Thyroid gland (tissue), 4 donors: ENCODE results near the gene SHISA7. TPM values are rescaled to one million over a fixed set of nuclear protein-coding genes. Genes with fewer than 3 reads are reported as not detected.

Experiments used
- DNase-seq, 2 donors: peaks; one replicate each; pipeline ENCODE4 v3.0.0-alpha.2; 2019
- H3K27ac ChIP-seq, 3 donors: fragments of 200-600 bp; sonication (generic); 1 replicate in 2 of 3; 2 replicates in 1 of 3; pipeline ENCODE4 v1.5.1; 2016 to 2019; ENCODE audit warnings: mild to moderate bottlenecking in 1 of 3, moderate library complexity in 1 of 3
- H3K27me3 ChIP-seq: fragments of 200-600 bp; sonication (generic); one replicate; pipeline ENCODE4 v1.5.1; 2019
- H3K36me3 ChIP-seq, 2 donors: fragments of 200-600 bp; sonication (generic); one replicate each; pipeline ENCODE4 v1.5.1; 2016 to 2019
- H3K4me1 ChIP-seq, 2 donors: fragments of 200-600 bp; sonication (generic); one replicate each; pipeline ENCODE4 v1.5.1; 2017 to 2019
- H3K4me3 ChIP-seq, 3 donors: fragments of 200-600 bp; sonication (generic); replicated peaks in 1 of 3; 1 replicate in 2 of 3; 2 replicates in 1 of 3; pipeline ENCODE4 v1.5.1; 2016; ENCODE audit warnings: mild to moderate bottlenecking in 1 of 3
- H3K9me3 ChIP-seq: fragments of 200-600 bp; sonication (generic); one replicate; pipeline ENCODE4 v1.5.1; 2017
- POLR2A ChIP-seq, 2 donors: fragments of 450-650 bp; IDR thresholded peaks; one replicate each; pipeline ENCODE4 v1.6.1; 2017; ENCODE audit warnings: antibody characterized with exemption in 2 of 2, mild to moderate bottlenecking in 2 of 2, moderate library complexity in 1 of 2
- whole genome bisulfite sequencing, 2 donors: methylation state at CpG; one replicate each; pipeline ENCODE4 v1.1.5; 2017; 5-methylcytosine and 5-hydroxymethylcytosine counted together
- intact Hi-C: fragments of 100-400 bp; cut with DNase I; formaldehyde crosslinking; loops from one replicate; pipeline ENCODE4 v1.15.1; 2023
- total RNA-seq, 4 donors: library from RNA; depleted of rRNA; stranded (reverse); fragments of >200 nt; gene quantifications; one replicate each; pipeline ENCODE4 v1.2.3, GENCODE V29; 2016
- TF ChIP-seq, protein P1 (sequence below), 6 experiments: fragments of 200-600 bp in 3 of 6; fragments of 450-650 bp in 3 of 6; sonication (generic) in 3 of 6; IDR thresholded peaks; one replicate each; pipeline ENCODE4 v1.5.1; 2016 to 2019; ENCODE audit warnings: antibody characterized with exemption in 6 of 6, mild to moderate bottlenecking in 2 of 6, inconsistent platforms in 1 of 6, moderate library complexity in 1 of 6

SHISA7 gene
- total RNA-seq, 4 donors from 2014 or later: not detected

DNA sequence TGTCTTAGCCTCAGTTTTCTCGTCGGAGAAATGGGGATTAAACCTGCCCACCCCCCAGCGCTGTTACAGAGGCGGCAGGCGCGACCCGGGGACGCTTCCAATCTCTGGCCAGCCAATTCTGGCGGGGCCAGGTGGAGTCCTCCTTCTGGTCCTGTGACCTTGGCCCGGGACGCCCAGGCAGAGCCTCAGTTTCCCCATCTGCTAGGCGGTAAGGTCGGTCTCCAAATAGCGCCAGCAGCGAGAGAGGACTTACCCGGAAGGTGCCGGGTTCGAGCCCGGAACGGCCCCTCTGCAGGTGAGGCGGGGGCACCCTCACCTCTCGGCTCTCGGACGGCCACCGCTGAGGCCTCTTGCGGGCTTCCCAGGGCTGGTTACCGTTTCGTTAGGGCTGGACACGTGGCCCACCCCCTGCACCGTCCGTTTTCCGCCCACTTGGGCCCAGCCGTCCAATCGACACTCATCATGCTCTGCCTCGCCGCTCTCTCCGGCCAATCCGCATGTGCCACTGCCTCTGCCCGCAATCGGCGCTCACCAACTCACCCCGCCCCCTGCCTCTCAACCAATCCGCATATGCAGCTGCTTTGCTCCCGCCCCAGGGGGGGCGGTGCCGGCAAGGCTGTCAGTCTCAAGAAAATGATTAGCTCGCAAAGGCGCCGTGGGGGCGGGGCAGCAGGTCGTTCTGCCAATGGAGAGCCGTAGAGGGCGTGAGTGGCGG, 18.3 kb upstream of the SHISA7 start, which contains the start of gene ISOC2:
ISOC2 (minus strand) TSS at position 384 of the 715 bp plus-strand sequence. CDS start 5,156 bp downstream, outside the sequence.
- 0% methylated on average over 20 to 43 of the region's 54 CpGs for WGBS, 2 donors
- H3K27me3 ChIP-seq: no peaks in the 10 kb centered on the region
- H3K4me3 ChIP-seq: peak within 1 kb of the TSS; percentile 80 to 97 (median 92)
- peaks cover 0 to 13% of the 10 kb centered on the region in 2 donors for H3K4me1 ChIP-seq
- peak within 1 kb of the TSS; percentile 74 to 84 (median 82) for H3K27ac ChIP-seq
- intact Hi-C loops: no loop called here
- no peaks in the 10 kb centered on the region for H3K36me3 ChIP-seq
- no peaks in the 10 kb centered on the region for H3K9me3 ChIP-seq
- peak; percentile 100 for DNase-seq
- TF ChIP-seq, protein P1, sequence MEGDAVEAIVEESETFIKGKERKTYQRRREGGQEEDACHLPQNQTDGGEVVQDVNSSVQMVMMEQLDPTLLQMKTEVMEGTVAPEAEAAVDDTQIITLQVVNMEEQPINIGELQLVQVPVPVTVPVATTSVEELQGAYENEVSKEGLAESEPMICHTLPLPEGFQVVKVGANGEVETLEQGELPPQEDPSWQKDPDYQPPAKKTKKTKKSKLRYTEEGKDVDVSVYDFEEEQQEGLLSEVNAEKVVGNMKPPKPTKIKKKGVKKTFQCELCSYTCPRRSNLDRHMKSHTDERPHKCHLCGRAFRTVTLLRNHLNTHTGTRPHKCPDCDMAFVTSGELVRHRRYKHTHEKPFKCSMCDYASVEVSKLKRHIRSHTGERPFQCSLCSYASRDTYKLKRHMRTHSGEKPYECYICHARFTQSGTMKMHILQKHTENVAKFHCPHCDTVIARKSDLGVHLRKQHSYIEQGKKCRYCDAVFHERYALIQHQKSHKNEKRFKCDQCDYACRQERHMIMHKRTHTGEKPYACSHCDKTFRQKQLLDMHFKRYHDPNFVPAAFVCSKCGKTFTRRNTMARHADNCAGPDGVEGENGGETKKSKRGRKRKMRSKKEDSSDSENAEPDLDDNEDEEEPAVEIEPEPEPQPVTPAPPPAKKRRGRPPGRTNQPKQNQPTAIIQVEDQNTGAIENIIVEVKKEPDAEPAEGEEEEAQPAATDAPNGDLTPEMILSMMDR (IDR thresholded peaks at IDR 0.05): no peak
- peak in 1 of 2 donors; percentile 35 for TF ChIP-seq POLR2A (IDR thresholded peaks at IDR 0.05)

DNA sequence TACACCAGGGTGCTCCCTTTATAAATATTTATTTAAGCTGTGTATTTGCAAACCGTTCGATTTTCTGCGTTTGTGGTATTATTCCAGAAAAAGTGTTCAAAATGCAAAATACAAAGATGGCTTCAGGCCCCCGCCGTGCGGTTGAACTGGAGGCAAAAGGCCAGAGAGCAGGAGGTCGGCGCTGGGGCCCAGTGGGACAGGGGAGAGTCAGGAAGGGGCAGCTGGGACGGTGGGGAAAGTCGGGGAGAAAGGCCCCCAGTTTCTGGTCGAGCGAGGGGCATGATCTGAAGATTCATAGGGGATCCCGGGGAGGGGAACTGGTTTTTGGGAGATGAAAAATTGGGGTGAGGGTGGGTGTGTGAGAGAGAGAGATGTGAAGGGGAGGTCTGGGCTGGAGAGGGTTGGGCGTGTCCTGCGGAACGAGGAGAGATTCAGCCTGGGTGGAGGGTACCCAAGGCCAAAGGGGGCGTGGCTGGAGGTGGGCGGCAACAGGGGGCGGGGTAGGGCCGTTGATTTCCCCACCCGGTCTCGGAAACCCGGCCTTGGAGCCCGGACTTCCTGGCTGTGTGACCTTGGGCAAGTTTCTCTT, 17.7 kb upstream of the SHISA7 start:
- peak; percentile 68 to 73 for DNase-seq
- Histone ChIP-seq H3K9me3 (no peaks in the 10 kb centered on the region), H3K27ac (peak overlapping the region; percentile 74 to 84 (median 82)), H3K36me3 (peaks cover 0 to 4% of the 10 kb centered on the region in 2 donors), H3K27me3 (no peaks in the 10 kb centered on the region), H3K4me1 (peaks cover 0 to 13% of the 10 kb centered on the region in 2 donors), H3K4me3 (peak overlapping the region; percentile 80 to 97 (median 92))
- 11 to 18% methylated on average over 18 to 24 of the region's 24 CpGs for WGBS, 2 donors
- intact Hi-C loops: no loop called here
- no peak for TF ChIP-seq POLR2A (IDR thresholded peaks at IDR 0.05)
- TF ChIP-seq, protein P1 (IDR thresholded peaks at IDR 0.05): no peak

DNA sequence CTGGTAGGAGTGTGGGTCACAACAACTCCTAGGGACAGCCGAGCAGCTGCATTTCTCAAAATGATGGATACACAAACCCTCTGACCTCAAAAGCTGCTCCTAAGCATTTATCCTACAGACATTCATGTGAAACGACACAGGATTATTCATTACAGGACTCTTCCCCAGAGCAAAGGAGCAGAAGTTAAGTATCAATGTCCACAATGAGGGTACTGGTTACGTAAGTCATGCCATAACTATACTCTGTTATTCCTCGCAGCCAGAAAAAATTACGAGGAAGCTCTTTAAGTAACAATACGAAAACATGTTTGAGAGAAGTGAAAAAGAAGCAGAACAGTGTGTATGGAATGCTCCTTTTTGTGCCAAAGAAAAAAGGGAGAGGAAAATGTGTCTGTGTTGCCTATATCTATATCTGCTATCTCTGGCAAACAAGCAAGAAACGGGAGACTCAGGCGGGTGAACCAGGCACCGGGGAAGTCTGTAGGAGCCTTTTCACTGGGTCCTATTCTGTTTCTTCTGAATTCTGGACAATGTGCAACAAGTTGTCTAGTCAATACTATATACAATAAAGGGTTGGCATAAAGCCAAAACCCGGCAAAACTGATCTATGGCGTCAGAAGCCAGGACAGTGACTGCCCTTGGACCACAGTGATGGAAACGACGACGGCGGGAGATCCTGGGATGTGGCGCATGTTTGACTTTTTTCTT, 17.0 kb upstream of the SHISA7 start:
- intact Hi-C loops: no loop called here
- TF ChIP-seq POLR2A (IDR thresholded peaks at IDR 0.05): no peak
- TF ChIP-seq, protein P1 (IDR thresholded peaks at IDR 0.05): no peak
- no peaks in the 10 kb centered on the region for H3K27me3 ChIP-seq
- H3K9me3 ChIP-seq: no peaks in the 10 kb centered on the region
- H3K36me3 ChIP-seq: peaks cover 6 to 10% of the 10 kb centered on the region in 2 donors
- no peak for DNase-seq
- 47 to 49% methylated on average over 16 of the region's 16 CpGs for WGBS, 2 donors
- peaks cover 0 to 13% of the 10 kb centered on the region in 2 donors for H3K4me1 ChIP-seq
- H3K27ac ChIP-seq: no peak overlapping the region
- H3K4me3 ChIP-seq: no peak overlapping the region

DNA sequence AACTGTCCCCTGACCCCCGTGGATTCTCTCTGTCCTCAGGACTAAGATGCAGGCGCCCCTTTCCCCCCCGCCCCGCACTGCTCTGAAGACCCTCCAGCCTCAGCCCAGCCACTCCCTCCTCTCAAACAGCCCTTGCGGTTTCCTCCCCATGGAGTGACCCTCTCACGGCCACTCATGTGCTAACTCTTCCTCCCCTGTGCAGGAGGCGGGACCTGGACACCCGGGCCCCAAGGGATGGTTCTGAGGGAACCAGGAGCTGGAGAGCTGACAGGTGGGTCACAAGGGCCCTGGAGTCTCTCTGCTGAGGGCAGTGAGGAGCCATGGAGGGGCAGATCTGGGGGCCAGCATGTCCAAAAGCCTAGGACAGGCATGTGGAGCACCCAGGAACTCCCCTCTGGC, 16.4 kb upstream of the SHISA7 start:
- H3K4me3 ChIP-seq: no peak overlapping the region
- H3K27ac ChIP-seq: no peak overlapping the region
- H3K4me1 ChIP-seq: peaks cover 0 to 13% of the 10 kb centered on the region in 2 donors
- peaks cover 9 to 10% of the 10 kb centered on the region in 2 donors for H3K36me3 ChIP-seq
- no peaks in the 10 kb centered on the region for H3K27me3 ChIP-seq
- intact Hi-C loops: no loop called here
- 44 to 50% methylated on average over 8 of the region's 8 CpGs for WGBS, 2 donors
- no peak for DNase-seq
- TF ChIP-seq, protein P1 (IDR thresholded peaks at IDR 0.05): no peak
- no peaks in the 10 kb centered on the region for H3K9me3 ChIP-seq
